KMS-11 (cell line): Measurements from ENCODE around the gene PTTG1IP2.

Experiments
- H2AFZ ChIP-seq: fragments of 200-600 bp; sonication (generic); 2 replicates; pipeline ENCODE4 v1.6.1; 2016; ENCODE audit warnings: antibody characterized with exemption, mixed run types, low read depth
- H3K27ac ChIP-seq: fragments of 200-600 bp; sonication (generic); 2 replicates; pipeline ENCODE4 v1.6.1; 2016; ENCODE audit warnings: mild to moderate bottlenecking, mixed run types
- H3K27me3 ChIP-seq: fragments of 200-600 bp; sonication (generic); 2 replicates; pipeline ENCODE4 v1.6.1; 2017; ENCODE audit warnings: mild to moderate bottlenecking, low read depth, mixed run types, moderate library complexity; ENCODE audit not compliant: insufficient read depth
- H3K36me3 ChIP-seq: fragments of 200-600 bp; sonication (generic); 2 replicates; pipeline ENCODE4 v1.6.1; 2017; ENCODE audit warnings: mild to moderate bottlenecking, mixed run types; ENCODE audit not compliant: insufficient read depth
- H3K4me1 ChIP-seq: fragments of 200-600 bp; sonication (generic); 2 replicates; pipeline ENCODE4 v1.6.1; 2016; ENCODE audit warnings: mild to moderate bottlenecking, low read depth, mixed run types; ENCODE audit not compliant: poor library complexity, severe bottlenecking
- H3K4me2 ChIP-seq: fragments of 200-600 bp; sonication (generic); 2 replicates; pipeline ENCODE4 v1.7.0; 2016; ENCODE audit warnings: mild to moderate bottlenecking, mixed run types
- H3K4me3 ChIP-seq: fragments of 200-600 bp; sonication (generic); IDR thresholded peaks from 2 replicates; pipeline ENCODE4 v1.6.1; 2017; ENCODE audit warnings: low read depth, low read length, mixed read lengths; ENCODE audit not compliant: insufficient read depth
- H3K79me2 ChIP-seq: fragments of 200-600 bp; sonication (generic); 2 replicates; pipeline ENCODE4 v1.6.1; 2016; ENCODE audit warnings: low read depth, mixed run types; ENCODE audit not compliant: insufficient read depth
- H3K9ac ChIP-seq: fragments of 200-600 bp; sonication (generic); 2 replicates; pipeline ENCODE4 v1.6.1; 2016; ENCODE audit warnings: mild to moderate bottlenecking, mixed run types
- H4K20me1 ChIP-seq: fragments of 200-600 bp; sonication (generic); 2 replicates; pipeline ENCODE4 v1.6.1; 2016; ENCODE audit warnings: mild to moderate bottlenecking, mixed run types; ENCODE audit not compliant: insufficient read depth
- TF ChIP-seq, protein P1 (sequence below): fragments of 200-600 bp; sonication (generic); conservative IDR thresholded peaks from 2 replicates; pipeline ENCODE4 v1.6.1; 2017; ENCODE audit warnings: low read depth, mild to moderate bottlenecking, antibody characterized with exemption, low read length, moderate library complexity, mixed read lengths

The PTTG1IP2 gene

DNA sequence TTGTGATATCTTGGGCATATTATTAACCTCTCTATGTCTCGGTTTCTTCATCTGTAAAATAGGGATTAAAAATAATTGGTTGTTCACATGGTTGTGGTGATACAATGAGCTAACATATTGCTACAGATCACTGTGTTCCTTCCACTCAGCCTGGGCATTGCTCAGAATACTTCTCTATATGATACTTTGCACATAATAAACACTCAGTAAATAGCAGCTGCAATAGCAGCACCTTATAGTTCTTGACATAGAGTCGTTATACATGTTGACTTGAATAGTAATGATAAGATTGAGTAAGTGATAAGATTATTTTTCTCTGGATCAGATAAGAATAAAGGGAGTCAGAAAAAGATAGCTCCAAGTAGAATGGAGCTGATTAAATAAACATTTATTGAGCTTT lies 42.3 kb downstream of the PTTG1IP2 start:
- Histone ChIP-seq H2AFZ (no peak overlapping the region), H3K4me3 (no peak overlapping the region), H3K4me1 (no peaks in the 10 kb centered on the region), H4K20me1 (no peaks in the 10 kb centered on the region), H3K79me2 (no peaks in the 10 kb centered on the region), H3K9ac (no peak overlapping the region), H3K36me3 (no peaks in the 10 kb centered on the region), H3K4me2 (no peak overlapping the region), H3K27me3 (no peaks in the 10 kb centered on the region), H3K27ac (no peak overlapping the region)
- TF ChIP-seq, protein P1, sequence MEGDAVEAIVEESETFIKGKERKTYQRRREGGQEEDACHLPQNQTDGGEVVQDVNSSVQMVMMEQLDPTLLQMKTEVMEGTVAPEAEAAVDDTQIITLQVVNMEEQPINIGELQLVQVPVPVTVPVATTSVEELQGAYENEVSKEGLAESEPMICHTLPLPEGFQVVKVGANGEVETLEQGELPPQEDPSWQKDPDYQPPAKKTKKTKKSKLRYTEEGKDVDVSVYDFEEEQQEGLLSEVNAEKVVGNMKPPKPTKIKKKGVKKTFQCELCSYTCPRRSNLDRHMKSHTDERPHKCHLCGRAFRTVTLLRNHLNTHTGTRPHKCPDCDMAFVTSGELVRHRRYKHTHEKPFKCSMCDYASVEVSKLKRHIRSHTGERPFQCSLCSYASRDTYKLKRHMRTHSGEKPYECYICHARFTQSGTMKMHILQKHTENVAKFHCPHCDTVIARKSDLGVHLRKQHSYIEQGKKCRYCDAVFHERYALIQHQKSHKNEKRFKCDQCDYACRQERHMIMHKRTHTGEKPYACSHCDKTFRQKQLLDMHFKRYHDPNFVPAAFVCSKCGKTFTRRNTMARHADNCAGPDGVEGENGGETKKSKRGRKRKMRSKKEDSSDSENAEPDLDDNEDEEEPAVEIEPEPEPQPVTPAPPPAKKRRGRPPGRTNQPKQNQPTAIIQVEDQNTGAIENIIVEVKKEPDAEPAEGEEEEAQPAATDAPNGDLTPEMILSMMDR: no peak

DNA sequence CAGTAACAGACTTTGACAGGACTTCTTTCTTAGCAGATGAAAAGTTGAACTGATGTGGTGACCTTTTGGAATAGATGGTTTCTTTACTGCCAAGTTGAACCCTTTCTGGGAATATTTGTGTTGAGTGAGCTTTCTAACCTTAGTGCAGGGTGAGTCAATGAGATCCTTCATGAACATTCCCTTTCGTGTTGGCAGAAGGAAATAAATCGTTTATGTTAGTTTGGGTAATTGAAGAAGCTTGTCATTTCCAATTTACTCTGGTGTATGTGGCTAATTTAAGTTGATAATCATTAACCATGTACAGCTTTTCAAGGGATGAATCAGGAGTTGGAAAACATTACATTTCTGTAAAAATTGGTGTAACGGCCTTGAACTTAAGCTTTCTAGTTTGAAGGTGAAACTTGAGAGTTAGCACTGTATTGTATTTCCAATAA lies 43.4 kb downstream of the PTTG1IP2 start:
- Histone ChIP-seq H4K20me1 (no peaks in the 10 kb centered on the region), H2AFZ (no peak overlapping the region), H3K27me3 (no peaks in the 10 kb centered on the region), H3K27ac (no peak overlapping the region), H3K4me3 (no peak overlapping the region), H3K4me1 (no peaks in the 10 kb centered on the region), H3K4me2 (no peak overlapping the region), H3K79me2 (no peaks in the 10 kb centered on the region), H3K9ac (no peak overlapping the region), H3K36me3 (no peaks in the 10 kb centered on the region)
- TF ChIP-seq, protein P1: no peak

DNA sequence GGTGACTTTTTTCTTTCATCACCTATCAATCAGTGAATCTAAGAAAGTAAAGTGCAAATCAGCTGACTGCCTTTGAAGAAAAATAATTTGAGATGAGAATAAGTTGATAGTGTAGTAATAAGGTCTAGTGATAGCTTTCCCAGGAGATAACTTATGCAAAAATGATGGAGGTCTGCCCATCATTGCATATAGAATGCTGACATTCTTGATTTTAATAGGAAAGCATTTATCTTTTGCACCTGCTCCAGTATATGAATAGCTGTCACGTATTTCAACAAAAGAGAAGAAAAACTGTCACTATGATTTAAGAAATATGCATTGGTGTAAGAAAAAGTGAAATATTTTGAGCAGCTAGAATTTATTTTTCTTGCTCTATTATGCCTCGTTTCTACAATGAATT lies 46.8 kb downstream of the PTTG1IP2 start:
- no peaks in the 10 kb centered on the region for H3K27me3 ChIP-seq
- no peak overlapping the region for H3K9ac ChIP-seq
- no peaks in the 10 kb centered on the region for H3K36me3 ChIP-seq
- H3K27ac ChIP-seq: no peak overlapping the region
- H3K4me3 ChIP-seq: no peak overlapping the region
- H3K79me2 ChIP-seq: no peaks in the 10 kb centered on the region
- H3K4me1 ChIP-seq: no peaks in the 10 kb centered on the region
- H3K4me2 ChIP-seq: no peak overlapping the region
- H2AFZ ChIP-seq: no peak overlapping the region
- no peaks in the 10 kb centered on the region for H4K20me1 ChIP-seq
- TF ChIP-seq, protein P1: no peak

DNA sequence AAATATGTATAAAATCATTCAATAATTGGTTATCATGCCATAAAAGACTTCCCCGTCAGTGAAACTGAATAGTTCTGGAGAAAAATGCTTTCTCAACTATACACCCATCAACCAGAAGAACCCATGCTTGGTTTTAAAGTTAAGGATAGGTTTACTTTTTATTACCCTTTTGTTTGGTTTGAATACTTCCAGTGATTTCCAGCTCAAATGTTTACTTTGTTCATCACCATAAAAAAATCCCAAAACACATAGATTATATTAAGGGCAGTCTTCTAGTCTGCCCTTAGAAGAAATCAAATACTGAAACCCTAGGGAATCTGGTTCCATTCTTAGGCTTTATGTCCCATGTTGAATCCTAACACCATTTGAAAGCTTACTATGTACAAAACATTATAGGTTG lies 49.2 kb downstream of the PTTG1IP2 start:
- TF ChIP-seq, protein P1: no peak
- H3K4me2 ChIP-seq: no peak overlapping the region
- no peaks in the 10 kb centered on the region for H3K36me3 ChIP-seq
- no peaks in the 10 kb centered on the region for H3K79me2 ChIP-seq
- H3K4me1 ChIP-seq: no peaks in the 10 kb centered on the region
- no peak overlapping the region for H3K4me3 ChIP-seq
- H3K27ac ChIP-seq: no peak overlapping the region
- H4K20me1 ChIP-seq: no peaks in the 10 kb centered on the region
- no peak overlapping the region for H2AFZ ChIP-seq
- H3K27me3 ChIP-seq: no peaks in the 10 kb centered on the region
- no peak overlapping the region for H3K9ac ChIP-seq
